HFF-Myc (cell line): Measurements from ENCODE around the gene YARS1.

ENCODE experiments used
- DNase-seq: peaks from one replicate; pipeline ENCODE4 v3.0.0-alpha.2; 2011; ENCODE audit warnings: low read depth; ENCODE audit errors: extremely low read depth
- H3K4me3 ChIP-seq: replicated peaks from 2 replicates; pipeline ENCODE4 v1.5.1; 2011; ENCODE audit warnings: low read depth, mild to moderate bottlenecking, control low read depth, low read length
- TF ChIP-seq, protein P1 (sequence below): IDR thresholded peaks from 2 replicates; pipeline ENCODE4 v1.5.1; 2012; ENCODE audit warnings: mild to moderate bottlenecking, low read depth, low read length, control low read depth; ENCODE audit errors: missing control alignments

YARS1 gene

GRCh38 chr1:32753532-32754316 is 63.4 kb downstream of the YARS1 start:
- no peak for DNase-seq
- TF ChIP-seq, protein P1, sequence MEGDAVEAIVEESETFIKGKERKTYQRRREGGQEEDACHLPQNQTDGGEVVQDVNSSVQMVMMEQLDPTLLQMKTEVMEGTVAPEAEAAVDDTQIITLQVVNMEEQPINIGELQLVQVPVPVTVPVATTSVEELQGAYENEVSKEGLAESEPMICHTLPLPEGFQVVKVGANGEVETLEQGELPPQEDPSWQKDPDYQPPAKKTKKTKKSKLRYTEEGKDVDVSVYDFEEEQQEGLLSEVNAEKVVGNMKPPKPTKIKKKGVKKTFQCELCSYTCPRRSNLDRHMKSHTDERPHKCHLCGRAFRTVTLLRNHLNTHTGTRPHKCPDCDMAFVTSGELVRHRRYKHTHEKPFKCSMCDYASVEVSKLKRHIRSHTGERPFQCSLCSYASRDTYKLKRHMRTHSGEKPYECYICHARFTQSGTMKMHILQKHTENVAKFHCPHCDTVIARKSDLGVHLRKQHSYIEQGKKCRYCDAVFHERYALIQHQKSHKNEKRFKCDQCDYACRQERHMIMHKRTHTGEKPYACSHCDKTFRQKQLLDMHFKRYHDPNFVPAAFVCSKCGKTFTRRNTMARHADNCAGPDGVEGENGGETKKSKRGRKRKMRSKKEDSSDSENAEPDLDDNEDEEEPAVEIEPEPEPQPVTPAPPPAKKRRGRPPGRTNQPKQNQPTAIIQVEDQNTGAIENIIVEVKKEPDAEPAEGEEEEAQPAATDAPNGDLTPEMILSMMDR, result no peak
- peak overlapping the region; percentile 42 for H3K4me3 ChIP-seq

DNA sequence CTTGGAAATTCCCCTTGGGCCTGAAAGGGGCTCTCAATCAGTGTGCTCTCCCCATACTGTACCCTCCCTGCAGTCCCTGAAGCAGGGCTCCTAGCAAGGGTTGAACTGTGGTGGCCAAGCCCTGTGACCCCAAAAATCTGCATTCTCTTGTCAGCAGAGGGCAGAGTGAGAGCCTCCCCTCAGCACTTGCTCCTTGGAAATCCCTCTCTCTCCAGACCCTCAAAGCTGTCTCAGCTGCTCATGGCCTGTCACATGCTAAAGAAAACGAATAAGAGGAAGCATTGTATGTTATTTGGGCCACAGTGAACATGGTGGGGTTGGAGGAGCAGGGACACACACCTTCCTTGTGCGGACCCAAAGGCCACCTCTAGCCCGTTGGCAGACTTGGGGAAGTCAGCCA is 67.4 kb downstream of the YARS1 start:
- TF ChIP-seq, protein P1, result no peak
- no peak overlapping the region for H3K4me3 ChIP-seq
- no peak for DNase-seq

DNA sequence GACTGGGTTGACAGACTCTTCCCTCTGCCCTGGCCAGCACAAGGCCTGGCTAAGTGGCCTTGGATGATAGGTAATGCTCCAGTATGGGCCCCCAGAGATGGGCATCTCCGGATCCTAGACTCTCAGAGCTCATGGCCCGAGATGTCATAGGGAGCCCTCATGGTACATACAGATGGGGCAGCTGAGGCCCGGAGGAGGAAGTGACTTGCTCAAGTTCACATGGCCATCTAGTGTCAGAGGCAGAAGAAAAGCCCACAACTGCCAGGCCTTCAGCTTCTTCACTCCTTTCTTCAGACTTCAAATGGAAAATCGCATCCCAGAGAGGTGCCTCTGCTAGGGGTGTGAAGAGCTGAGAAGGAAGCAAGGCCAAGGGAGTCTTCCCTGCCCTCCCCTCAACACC is 67.8 kb downstream of the YARS1 start:
- no peak for DNase-seq
- H3K4me3 ChIP-seq, result no peak overlapping the region
- TF ChIP-seq, protein P1, result no peak

DNA sequence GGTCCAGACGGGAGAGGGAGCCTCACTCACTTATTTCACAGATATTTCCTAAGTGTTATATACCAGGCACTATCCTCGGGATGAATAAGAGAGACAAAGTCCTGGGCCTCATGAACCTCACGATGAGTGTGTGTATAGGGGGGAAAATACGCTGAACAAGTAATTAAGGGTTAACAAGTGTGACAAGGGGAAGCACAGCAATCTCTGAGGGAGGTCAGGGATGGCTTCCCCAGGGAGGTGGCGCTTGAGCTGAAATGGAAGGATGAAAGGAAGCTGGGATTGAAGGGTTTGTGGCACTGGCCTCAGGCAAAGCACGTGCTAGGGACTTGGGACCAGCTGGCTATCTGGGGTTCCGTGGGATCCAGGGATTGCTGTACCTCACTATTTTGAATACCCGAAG is 68.2 kb downstream of the YARS1 start:
- no peak for DNase-seq
- H3K4me3 ChIP-seq, result no peak overlapping the region
- TF ChIP-seq, protein P1, result no peak

DNA sequence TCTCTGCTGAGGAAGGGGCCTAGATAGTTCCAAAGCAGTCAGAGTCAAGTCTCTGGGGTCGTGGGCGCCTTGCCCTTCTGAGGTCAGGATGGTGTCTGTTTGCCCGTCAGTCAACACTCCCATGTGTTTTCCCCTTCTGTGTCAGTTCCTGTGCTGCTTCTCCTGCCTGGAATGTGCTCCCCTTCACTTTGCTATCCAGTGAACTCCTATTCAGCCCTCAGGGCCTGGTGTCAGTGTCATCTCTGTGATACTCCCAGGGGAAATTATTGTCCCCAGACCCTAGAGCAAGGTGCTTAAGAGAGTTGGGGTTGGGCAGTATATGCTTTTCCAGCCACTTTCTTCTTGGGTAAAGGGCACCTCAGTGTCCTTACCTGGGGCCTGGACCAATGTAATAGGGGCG is 68.8 kb downstream of the YARS1 start:
- TF ChIP-seq, protein P1, result no peak
- no peak for DNase-seq
- H3K4me3 ChIP-seq, result no peak overlapping the region

GRCh38 chr1:32746130-32746529 is 71.0 kb downstream of the YARS1 start:
- DNase-seq, result no peak
- no peak overlapping the region for H3K4me3 ChIP-seq
- TF ChIP-seq, protein P1, result no peak

GRCh38 chr1:32744071-32744425 is 73.1 kb downstream of the YARS1 start:
- TF ChIP-seq, protein P1, result no peak
- no peak overlapping the region for H3K4me3 ChIP-seq
- no peak for DNase-seq
